ENCODE results near the gene OLFML2A. TPM values are rescaled to one million over a fixed set of nuclear protein-coding genes. Genes with fewer than 3 reads are reported as not detected.

Gene OLFML2A
- total and polyA plus RNA-seq, 2 of the 13 experiments (the other 11 are each of a cell fraction or from before 2014, with no cell fraction given) = 0.01 to 0.02 TPM

GRCh38 chr9:124852829-124853531 is 76.0 kb downstream of the OLFML2A start, which contains the start of gene WDR38 (continued):
- peak; percentile 67; the same call in 1 of the 2 replicates for TF ChIP-seq KDM5B (CRISPR knock-in tag; IDR thresholded peaks at IDR 0.05; ENCODE audit: borderline replicate concordance)
- peak; percentile 66 for TF ChIP-seq MXD3 (CRISPR knock-in tag; IDR thresholded peaks at IDR 0.05)
- TF ChIP-seq HOXA5 (CRISPR knock-in tag; IDR thresholded peaks at IDR 0.05) = 0 out of 2 replicates have a peak, but pooled peaks have one; percentile 27
- peak; percentile 96 for TF ChIP-seq CTCF (CRISPR knock-in tag; IDR thresholded peaks at IDR 0.05)
- no peak for TF ChIP-seq ZNF747 (CRISPR knock-in tag; IDR thresholded peaks at IDR 0.05; ENCODE audit: borderline replicate concordance)
- TF ChIP-seq HOXD1 (CRISPR knock-in tag; IDR thresholded peaks at IDR 0.05) = 0 out of 2 replicates have a peak, but pooled peaks have one; percentile 43
- TF ChIP-seq ZNF143 (CRISPR knock-in tag; IDR thresholded peaks at IDR 0.05) = 0 out of 2 replicates have a peak, but pooled peaks have one; percentile 17
- peak; percentile 37; the same call in 1 of the 2 replicates for TF ChIP-seq RFXAP (CRISPR knock-in tag; IDR thresholded peaks at IDR 0.05; ENCODE audit: borderline replicate concordance)
- TF ChIP-seq ZNF891 (CRISPR knock-in tag; IDR thresholded peaks at IDR 0.05) = no peak
- no peak for TF ChIP-seq ZNF296 (CRISPR knock-in tag; conservative IDR thresholded peaks at IDR 0.05)
- TF ChIP-seq ZMYM3 (CRISPR knock-in tag; IDR thresholded peaks at IDR 0.05) = peak; percentile 87
- no peak for TF ChIP-seq SMARCE1 (IDR thresholded peaks at IDR 0.05; ENCODE audit: borderline replicate concordance)
- peak; percentile 77 for TF ChIP-seq SALL1 (CRISPR knock-in tag; IDR thresholded peaks at IDR 0.05)
- peak; percentile 84 for TF ChIP-seq KDM5A (IDR thresholded peaks at IDR 0.05; ENCODE audit: borderline replicate concordance, low read length)
- peak; percentile 32; the same call in 1 of the 2 replicates for TF ChIP-seq HDAC2 (CRISPR knock-in tag; IDR thresholded peaks at IDR 0.05)
- TF ChIP-seq ISL2 (CRISPR knock-in tag; IDR thresholded peaks at IDR 0.05) = 0 out of 2 replicates have a peak, but pooled peaks have one; percentile 33
- TF ChIP-seq LCORL (IDR thresholded peaks at IDR 0.05) = no peak
- peak; percentile 79; the same call in 1 of the 2 replicates for TF ChIP-seq LCORL (CRISPR knock-in tag; IDR thresholded peaks at IDR 0.05)
- peak; percentile 88; the same call in 1 of the 2 replicates for TF ChIP-seq ZNF713 (CRISPR knock-in tag; IDR thresholded peaks at IDR 0.05)
- TF ChIP-seq ZNF468 (CRISPR knock-in tag; IDR thresholded peaks at IDR 0.05) = no peak
- TF ChIP-seq, protein P1, sequence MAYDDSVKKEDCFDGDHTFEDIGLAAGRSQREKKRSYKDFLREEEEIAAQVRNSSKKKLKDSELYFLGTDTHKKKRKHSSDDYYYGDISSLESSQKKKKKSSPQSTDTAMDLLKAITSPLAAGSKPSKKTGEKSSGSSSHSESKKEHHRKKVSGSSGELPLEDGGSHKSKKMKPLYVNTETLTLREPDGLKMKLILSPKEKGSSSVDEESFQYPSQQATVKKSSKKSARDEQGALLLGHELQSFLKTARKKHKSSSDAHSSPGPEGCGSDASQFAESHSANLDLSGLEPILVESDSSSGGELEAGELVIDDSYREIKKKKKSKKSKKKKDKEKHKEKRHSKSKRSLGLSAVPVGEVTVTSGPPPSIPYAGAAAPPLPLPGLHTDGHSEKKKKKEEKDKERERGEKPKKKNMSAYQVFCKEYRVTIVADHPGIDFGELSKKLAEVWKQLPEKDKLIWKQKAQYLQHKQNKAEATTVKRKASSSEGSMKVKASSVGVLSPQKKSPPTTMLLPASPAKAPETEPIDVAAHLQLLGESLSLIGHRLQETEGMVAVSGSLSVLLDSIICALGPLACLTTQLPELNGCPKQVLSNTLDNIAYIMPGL (CRISPR knock-in tag; IDR thresholded peaks at IDR 0.05; ENCODE audit: borderline replicate concordance in 1 of 2, low read depth in 1 of 2) = peak; percentile 86 to 95
- no peak for TF ChIP-seq ZNF33B (CRISPR knock-in tag; IDR thresholded peaks at IDR 0.05)
- no peak for TF ChIP-seq ZNF878 (CRISPR knock-in tag; IDR thresholded peaks at IDR 0.05)
- TF ChIP-seq SRSF1 (optimal IDR thresholded peaks at IDR 0.05; ENCODE audit: low read depth, low read length) = peak; percentile 37
- peak; percentile 47; the same call in 1 of the 2 replicates for TF ChIP-seq ZBTB33 (CRISPR knock-in tag; IDR thresholded peaks at IDR 0.05)

Measured in HepG2 (cell line).